NOMO-1 treated with dmso at 0.1 percent for 144 hours (cell line): Measurements from ENCODE around the gene SC5D.

Experiments
- DNase-seq: peaks from one replicate; lab custom pipeline; 2025; ENCODE audit not compliant: unreplicated experiment; lab: John Stamatoyannopoulos, UW

Gene SC5D

DNA sequence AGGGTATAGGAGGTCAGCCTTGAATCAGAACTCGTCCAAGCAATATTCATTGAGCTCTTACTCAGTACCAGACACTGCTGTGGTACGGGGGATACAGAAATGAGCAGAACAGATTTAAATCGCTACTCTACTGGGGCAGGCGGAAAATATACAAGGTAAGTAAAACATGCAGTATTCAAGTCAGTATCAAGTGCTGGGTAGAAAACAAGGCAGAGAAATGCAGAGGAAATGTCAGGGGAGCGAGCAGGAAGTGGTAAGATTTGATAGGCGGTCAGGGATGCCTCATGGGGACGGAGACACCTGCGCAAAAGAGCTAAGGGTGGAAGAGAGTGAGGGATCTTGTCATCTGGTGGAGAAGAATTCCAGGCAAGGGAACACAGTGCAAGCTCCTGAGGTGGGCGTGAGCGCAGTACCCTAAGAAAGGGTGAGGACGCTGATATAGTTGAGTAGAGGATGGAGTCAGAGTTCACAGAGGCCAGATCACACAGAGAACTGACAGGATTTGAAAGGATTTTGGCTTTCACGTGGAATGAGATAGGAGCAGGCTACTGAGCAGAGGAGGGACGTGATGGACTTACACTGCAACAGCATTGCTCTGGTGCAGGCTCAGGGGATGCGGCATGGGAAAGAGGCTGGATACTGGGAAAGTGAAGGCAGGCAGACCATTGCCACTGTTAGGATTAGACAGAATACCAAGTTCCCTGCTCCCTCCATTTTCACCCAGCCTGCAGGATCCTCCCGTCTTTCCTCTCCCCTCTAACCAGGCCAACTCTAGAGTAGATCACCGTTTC is 35.8 kb downstream of the SC5D start:
- DNase-seq, result no peak

DNA sequence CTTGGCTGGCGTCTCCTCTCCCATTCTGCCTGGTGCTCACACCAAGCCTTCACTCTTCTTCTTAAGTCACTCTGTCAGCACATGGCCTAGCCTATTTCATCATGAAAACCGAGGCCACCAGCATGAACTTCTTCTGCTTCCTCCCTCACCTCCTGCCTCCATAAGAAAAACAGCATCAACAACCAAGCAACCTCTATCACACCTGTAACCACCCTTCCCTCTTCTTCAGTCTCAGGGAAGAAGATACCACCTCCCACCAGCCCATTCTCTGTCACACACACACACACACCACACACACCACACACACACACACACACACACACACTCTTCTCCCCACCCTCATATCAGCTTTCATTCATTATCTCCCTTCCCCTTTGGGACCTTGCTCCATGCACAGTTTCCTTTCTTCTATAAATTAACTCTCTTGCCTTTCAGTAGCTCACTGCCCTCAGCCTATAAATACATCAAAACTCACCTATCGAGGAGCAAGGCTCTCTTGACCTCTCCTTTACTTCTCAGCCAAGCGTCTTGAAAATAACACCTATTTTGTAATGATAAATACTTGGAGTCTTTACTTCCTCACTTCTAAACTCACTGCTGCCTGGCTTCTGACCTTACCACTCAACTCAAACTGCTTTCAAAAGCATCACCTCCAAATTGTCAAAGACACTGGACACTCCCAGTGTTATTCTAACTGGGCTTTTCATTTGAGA is 36.6 kb downstream of the SC5D start:
- peak; percentile 16 for DNase-seq

DNA sequence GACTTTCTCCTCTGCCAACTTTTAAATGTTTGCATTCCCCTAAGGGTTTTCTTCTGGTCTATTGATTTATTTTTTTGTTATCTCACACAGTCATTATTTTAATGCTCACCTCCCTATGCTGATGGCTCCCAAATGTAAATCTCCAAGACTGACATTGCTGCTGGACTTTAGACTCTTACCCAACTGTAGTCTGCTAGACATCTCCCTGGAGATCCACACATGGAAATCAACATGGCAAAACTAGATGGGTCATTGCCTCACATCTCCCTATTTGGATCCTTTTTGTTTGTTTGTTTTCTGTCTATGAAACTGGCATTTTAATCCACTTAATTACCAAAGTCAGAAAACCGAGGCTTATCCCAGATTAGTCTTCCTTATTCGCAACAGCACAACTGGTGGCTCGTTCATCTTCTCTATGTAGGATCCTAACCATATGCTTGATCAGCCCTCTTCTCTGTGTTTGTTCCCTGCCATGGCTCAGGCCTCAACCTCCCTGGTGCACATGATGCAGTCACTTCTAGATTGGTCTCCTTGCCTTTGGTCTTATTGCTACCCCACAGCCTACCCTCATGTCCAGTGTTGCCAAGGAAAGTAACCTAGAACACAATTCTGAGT is 37.3 kb downstream of the SC5D start:
- DNase-seq, result no peak

DNA sequence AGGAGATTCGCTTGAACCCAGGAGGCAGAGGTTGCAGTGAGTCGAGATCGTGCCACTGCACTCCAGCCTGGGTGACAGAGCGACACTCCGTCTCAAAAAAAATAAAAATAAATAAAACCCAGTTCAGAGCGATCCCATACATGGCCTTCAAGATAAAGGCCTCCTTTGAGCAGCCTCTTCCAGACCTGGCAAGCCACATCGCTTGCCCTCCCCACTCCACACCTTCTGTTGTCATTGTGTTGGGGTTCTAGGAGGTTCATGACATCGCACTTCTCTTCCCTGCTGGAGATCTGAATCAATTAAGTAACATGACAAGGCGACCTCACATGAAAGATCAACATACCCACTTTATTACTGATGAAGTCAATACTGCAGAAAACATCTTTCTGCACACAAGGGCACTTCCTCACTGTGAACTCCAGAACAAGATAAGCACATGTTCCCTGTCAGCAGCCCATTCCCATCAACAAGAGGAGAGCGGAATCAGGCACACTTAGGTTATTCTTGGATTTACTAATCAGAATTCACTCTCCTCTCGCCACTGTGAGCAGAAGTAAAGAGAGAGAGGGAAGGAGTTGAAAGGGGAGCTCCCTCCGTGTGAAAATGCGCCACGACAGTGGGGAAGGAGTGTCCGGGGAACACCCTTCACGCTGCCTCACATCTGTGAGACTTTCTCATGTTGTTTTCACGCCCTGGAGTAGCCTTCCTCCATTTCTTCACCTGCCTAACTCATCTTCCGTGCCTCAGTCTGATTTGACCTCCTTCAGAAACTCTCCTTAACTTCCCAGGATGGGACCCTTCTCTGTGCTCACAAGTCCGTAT is 38.3 kb downstream of the SC5D start:
- DNase-seq, result no peak

DNA sequence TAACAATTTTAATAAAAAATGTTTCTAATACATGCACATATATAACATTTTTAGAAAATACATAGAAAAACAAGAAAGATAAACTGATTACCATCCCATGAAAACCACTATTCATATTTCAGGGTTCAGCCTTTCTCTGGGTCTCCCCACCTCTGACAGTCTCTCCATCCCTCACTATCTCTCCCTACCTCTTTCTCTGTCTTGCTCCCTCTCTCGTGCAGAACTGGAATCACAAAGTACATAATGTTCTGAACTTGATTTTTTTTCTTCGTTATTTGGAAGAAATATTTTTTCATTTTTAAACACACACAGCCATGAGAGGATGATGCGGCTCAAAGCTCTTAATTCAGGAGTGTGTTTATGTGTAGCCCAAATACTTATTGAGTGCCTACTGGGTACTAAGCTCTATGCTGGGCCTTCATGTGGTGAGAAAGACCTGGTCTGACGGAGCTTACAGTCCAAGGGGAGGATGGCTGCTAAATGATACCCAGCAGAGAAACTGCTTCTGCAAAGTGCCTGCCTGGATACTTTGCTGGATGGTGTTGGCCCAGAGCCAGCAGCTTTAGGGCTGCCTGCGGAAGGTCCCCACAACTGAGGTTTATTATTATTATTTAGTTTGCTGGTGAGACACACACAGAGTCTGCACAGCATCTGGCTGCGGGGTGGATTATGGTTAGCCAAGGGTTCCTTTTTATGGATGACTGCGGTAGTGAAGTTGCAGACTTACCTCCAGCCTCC is 42.6 kb downstream of the SC5D start:
- no peak for DNase-seq

DNA sequence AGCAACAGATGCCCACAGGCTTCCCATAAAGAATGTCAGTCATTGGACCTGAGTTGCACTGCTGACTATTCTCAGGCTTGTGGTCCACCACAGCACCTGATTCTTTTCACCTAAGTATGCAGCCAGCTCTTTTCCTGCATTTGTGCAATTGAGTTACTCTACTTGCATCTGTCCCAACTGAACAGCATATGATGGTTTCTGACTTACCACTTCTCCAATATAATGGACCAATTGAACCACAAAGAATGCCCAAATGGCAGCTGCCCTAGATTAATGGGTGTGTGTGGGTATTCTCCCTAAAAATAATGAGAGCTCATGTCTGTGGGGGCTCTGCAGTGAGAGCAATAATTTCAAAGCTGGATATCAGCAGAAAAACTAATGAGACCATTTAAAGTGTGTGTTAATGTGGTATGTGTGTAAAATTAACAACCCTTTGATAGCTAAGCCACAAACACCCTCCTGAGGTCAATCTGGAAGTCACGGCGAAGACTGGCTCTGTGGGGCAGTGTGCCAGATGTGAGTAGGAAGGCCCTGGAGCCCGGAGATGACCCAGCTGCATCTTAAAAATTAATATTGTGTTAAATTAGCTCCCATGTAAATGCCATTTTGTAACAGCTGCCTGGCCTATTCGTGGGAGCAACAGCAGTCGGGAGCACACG is 43.8 kb downstream of the SC5D start:
- no peak for DNase-seq

DNA sequence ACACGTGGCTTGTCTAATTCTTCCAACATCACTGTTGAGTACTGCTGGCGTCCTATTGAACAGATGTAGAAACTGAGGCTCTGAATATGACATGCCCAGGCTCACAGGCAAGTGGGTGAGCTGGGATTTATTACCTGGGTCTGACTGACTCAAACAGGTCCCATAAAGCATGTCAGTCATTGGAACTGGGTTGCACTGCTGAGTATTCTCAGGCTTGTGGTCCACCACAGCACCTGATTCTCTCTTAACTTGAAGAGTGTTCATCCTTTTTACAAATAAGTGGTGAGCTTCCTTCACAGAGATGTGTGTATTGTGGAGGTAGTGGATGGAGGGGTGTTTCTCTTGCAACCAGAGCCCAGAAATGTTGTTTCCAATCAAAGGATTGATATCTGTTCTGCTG is 44.5 kb downstream of the SC5D start:
- no peak for DNase-seq

DNA sequence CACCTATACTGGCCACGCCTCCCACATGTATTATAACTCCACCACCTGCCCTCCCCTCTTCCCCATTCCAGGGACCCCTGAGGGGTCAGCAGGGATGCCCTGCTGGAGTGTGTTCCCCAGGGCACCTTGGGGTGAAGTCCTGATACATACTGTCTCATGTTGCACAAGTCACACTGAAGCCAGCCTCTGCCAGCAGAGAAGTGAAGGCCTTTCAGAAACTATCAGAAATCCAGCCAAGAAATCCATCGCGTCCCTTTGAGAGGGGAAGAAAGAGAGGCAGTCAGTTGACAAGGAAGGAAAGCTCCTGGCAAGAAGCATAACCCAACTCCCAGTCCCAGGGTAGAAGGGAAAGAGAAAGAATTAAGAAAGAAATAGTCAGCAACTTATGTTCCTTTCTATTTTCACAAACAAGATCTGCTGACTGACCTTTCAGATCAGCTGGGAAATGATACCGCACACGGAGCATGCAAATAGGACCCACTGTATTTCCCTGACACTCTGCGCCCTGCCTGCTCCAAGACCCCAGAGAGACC is 45.2 kb downstream of the SC5D start:
- no peak for DNase-seq

DNA sequence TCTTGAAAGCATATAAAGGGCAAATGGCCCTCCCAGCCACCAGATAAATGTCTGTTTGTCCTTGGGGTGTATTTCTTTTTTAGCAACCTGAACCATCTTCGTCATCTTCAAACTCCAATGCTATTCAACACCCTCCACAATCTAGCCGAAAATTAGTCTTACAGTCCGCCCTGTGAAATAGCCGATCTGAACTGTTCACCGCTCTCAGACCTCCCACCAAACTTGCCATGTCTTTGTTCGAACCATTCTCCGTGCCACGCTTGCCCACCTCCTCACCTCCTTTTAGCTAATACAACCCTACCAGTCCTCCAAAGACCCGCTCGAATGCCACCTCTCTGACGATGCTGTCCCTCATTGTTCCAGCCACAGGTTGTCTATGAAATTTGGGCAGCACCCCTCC is 46.0 kb downstream of the SC5D start:
- no peak for DNase-seq

DNA sequence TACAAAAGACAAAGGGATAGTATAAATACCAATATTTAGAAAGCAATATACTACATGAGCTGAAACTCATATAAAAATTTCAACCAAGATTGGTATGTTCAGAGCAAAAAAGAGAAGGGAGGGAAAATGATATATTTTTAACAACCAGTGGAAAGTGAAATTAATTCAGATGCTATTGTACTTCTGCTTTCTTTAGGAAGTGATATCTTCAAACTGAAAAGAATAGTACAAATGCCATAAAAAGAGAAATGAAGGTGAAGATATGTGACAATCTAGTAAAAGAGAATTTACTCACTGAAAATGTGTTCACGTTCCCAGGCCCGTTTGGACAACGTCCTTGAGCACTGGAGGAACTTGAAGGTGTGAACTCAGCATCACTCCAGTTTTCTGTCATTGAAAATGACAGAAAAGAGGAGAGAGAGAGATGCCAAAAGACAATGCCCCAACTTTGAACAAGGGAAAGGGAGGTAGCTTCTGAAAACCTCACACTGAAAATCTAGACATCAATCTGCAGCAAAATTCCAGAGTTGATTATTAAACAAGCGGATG is 47.5 kb downstream of the SC5D start:
- no peak for DNase-seq

DNA sequence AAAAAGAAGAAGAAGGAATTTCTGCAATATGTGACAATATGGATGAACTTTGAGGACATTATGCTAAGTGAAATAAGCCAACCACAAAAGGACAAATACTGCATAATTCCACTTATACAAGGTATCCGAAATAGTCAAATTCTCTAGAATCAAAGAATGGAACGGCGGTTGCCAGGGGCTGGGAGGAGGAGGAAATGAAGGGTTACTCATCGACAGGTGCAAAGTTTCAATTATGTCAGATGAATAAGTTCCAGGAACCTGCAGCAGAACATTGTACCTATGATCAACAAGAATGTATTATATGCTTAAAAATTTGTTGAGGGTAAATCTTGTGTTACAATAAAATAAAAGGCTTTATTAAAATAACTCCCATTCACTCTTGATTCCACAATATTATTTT is 49.0 kb downstream of the SC5D start:
- no peak for DNase-seq

DNA sequence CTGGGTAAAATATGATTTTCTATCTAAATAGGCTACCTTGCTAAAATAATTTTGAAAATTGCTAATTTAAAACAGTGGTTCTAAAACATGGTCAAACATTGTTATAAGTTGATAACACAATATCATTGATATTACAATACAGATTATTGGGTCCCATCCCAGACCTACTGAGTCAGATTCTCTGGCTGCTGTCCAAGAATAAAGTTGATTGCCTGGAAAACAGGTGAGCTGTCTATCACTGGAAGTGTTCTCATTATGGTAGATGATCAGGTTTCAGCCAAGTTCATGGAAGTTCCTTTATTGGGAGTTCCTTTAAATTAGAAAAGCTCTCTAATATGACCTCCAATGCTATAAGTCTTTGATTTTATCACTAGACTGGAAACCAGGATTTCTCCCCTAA is 52.3 kb downstream of the SC5D start:
- DNase-seq, result no peak

DNA sequence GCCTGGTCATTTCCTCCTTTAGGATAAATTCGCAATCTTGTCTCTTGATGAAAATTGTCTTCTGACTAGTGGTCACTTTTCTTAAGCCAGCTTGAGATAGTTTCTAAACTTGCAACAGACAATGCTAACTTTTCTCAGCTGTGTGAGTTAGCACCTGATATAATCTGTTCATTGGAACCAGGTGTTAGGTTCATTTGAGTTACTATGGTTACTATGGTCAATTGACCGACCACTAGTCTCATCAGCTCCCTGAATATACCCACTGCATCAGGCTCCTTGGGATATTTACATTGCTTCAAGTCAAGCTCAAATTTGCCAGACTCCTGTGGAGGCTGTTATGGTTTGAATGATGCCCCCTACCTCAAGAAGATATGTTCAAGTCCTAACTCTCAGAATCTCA is 54.5 kb downstream of the SC5D start:
- DNase-seq, result no peak

DNA sequence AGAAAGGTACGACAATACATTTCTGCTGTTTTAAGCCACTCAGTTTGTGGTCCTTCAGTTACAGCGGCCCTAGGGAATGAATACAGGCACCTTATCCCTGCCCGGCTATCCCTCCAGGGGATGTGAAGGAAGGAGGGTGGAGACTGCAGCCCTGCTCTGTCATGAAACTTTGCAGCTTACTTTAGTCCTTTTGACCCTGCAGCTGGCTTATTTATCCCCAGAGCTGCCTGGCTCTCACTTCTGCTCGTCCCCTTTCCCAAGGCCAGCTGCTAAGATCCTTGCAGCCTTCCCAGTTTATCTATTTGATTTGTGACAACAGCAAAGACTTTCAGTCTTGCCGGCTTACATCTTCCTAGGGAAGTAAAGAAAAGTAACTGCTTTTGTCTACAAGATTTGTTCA is 55.2 kb downstream of the SC5D start:
- no peak for DNase-seq

DNA sequence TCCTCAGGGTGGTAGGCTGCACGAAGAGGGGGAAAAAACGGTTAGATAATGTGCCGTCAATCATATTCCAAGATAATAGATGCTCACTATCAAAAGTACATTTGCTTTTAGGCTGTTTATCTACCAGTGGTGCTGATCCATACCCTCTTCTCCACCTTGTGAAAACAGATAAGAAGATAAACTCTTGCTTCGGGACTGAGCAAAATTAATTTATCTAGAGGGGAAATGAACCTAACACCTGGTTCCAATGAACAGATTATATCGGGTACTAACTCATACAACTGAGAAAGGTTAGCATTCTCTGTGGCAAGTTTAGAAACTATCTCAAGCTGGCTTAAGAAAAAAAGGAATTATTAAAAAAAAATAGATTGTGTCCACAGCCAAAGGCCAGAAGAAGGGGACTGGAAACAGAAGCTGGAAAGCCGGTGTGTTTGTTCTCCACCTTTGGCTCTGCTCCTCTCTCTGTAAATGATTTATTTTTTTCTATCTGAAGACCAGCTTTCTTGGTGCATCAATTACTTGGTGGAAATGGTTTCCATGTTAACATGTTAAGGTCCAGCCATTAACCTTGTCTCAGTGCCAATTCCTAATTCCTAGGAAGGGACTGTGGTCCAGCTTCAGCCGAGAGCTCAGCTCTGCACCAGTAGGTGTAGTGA is 55.8 kb downstream of the SC5D start:
- DNase-seq, result no peak

DNA sequence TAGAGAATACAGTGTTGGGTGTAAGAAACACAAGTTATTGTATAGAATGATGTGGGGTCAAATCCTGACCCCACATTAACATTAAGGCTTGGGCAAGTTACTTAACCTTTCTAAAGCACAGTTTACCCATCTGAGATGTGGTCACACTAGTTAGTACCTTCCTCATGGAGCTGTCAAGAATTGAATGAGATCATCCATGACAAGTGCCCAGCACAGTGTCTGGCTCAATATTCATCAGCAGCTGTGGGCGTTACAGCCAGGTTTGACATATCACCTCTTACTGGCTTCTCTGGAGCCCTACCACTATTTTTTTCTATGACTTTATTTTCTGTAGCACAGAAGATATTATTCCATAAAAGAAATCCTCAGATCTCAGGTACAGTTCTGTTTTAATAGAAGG is 57.2 kb downstream of the SC5D start:
- no peak for DNase-seq

DNA sequence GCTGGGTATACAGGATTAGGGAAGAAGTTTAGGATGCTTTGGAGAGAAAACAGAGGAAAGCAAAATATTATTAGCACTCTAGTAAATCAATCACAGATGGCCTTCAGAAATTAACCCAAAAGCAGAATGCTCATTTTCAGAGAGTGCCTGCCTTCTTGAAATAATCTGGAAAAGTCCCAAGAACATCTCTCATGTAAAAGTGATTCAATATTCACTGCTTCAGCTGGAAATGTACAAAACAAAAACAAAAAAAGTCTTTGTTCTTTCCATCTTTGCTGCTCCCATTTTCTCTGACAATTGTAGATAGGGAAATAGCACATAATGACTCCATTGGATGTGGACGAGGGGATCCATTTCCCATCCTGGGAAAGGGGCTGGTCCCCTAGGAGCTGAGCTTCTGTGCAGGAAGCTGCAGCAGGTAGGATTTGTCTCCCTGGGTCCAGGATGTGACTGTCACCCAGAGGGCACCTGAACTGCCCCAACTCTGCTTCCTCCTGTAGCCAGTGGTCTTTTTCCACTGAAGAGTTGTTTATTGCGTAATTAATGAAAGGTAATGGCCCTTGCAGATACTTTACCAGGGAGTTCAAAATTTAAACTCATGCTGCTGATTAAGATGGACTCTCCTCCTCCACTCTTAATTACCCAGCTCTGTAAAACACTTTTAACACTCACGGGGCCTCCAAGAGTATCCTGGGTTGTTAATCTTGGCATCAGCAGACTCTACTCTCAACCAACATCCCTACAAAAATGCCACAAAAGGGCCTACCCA is 57.9 kb downstream of the SC5D start:
- DNase-seq, result no peak

DNA sequence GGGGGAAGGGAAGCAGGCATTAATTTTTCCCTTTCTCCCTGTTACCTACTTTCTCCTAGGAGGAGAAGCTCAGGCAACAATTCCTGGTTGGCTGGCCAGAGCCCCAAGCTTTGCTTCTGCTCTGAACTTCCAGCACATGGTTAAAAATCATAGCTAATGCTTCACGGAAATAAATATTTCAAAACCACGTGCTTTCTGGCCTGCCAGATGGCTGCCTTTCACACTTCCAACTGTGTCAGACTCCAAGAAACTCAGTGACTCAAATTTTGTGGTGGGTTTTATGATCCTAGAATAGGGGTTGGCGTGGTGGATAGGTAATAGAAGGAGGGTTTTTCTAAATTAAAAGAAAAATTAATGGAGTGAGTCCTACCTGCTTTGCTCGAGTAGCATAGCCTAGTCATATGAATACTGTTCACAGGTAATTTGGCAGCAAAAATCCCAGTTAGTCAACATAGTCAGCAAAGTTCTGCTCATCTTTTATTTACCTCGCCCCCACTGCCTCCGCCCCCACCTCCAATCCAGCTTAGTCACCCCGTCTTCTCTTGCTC is 58.6 kb downstream of the SC5D start:
- no peak for DNase-seq
